HEK293 (cell line): ENCODE results near the gene CASZ1.

ENCODE experiments used
- CTCF ChIA-PET: fragments of 350-600 bp; formaldehyde crosslinking; extraction: SDS; loops from one replicate; lab custom pipeline; 2021; ENCODE audit warnings: antibody characterized with exemption; lab: Yijun Ruan, JAX
- POLR2A ChIA-PET: fragments of 300-600 bp; formaldehyde crosslinking; extraction: SDS; loops from one replicate; lab custom pipeline; 2020; ENCODE audit warnings: antibody characterized with exemption, inconsistent platforms; lab: Yijun Ruan, JAX
- H3K27ac ChIP-seq: fragments of 200-500 bp; sonication (Bioruptor generic); 2 replicates; pipeline ENCODE4 v1.5.1; 2014; ENCODE audit warnings: low read depth, low read length, control low read depth, inconsistent platforms; ENCODE audit errors: extremely low read depth
- H3K36me3 ChIP-seq, 2 experiments: fragments of 200-500 bp in 1 of 2; sonication (Bioruptor generic) in 1 of 2; 1 replicate in 1 of 2; 2 replicates in 1 of 2; pipeline ENCODE4 v1.5.1; 2014 to 2017; ENCODE audit warnings: inconsistent platforms in 2 of 2, low read length in 2 of 2; ENCODE audit not compliant: control insufficient read depth in 2 of 2, insufficient read depth in 1 of 2
- H3K4me1 ChIP-seq: fragments of 200-500 bp; sonication (Bioruptor generic); 2 replicates; pipeline ENCODE4 v1.5.1; 2014; ENCODE audit warnings: mild to moderate bottlenecking, low read length, inconsistent platforms; ENCODE audit not compliant: control insufficient read depth, insufficient read depth
- H3K4me3 ChIP-seq: 2 replicates; pipeline ENCODE4 v1.5.1; 2011; ENCODE audit warnings: low read depth, mild to moderate bottlenecking, control low read depth, low read length, moderate library complexity
- H3K9me3 ChIP-seq: fragments of 200-500 bp; sonication (Bioruptor generic); 2 replicates; pipeline ENCODE4 v1.5.1; 2014; ENCODE audit warnings: low read depth, low read length, inconsistent platforms; ENCODE audit not compliant: control insufficient read depth, insufficient read depth
- GLI4 ChIP-seq: fragments of 450-650 bp; formaldehyde crosslinking; IDR thresholded peaks from 2 replicates; pipeline ENCODE4 v1.5.1; 2016; ENCODE audit warnings: missing biosample characterization, missing genetic modification characterization
- HOXC10 ChIP-seq: sonication (generic); formaldehyde crosslinking; IDR thresholded peaks from 2 replicates; pipeline ENCODE4 v1.8.1; 2023; ENCODE audit warnings: mild to moderate bottlenecking, missing genetic modification reagents
- KLF7 ChIP-seq: fragments of 450-650 bp; formaldehyde crosslinking; IDR thresholded peaks from 2 replicates; pipeline ENCODE4 v1.5.1; 2016; ENCODE audit warnings: missing biosample characterization, missing genetic modification characterization, borderline replicate concordance
- OSR2 ChIP-seq: fragments of 450-650 bp; formaldehyde crosslinking; IDR thresholded peaks from 2 replicates; pipeline ENCODE4 v1.5.1; 2016; ENCODE audit warnings: missing biosample characterization, missing genetic modification characterization
- OVOL3 ChIP-seq: fragments of 450-650 bp; formaldehyde crosslinking; IDR thresholded peaks from 2 replicates; pipeline ENCODE4 v1.5.1; 2016; ENCODE audit warnings: missing biosample characterization, missing genetic modification characterization
- REPIN1 ChIP-seq: fragments of 450-650 bp; formaldehyde crosslinking; IDR thresholded peaks from 2 replicates; pipeline ENCODE4 v1.5.1; 2017; ENCODE audit warnings: missing biosample characterization, missing genetic modification characterization, low read depth
- SP2 ChIP-seq: fragments of 450-650 bp; formaldehyde crosslinking; IDR thresholded peaks from 2 replicates; pipeline ENCODE4 v1.5.1; 2016; ENCODE audit warnings: missing biosample characterization, missing genetic modification characterization
- YY2 ChIP-seq: fragments of 450-650 bp; formaldehyde crosslinking; IDR thresholded peaks from 2 replicates; pipeline ENCODE4 v1.5.1; 2016; ENCODE audit warnings: missing biosample characterization, missing genetic modification characterization
- ZBTB20 ChIP-seq: fragments of 450-650 bp; formaldehyde crosslinking; IDR thresholded peaks from 2 replicates; pipeline ENCODE4 v1.5.1; 2016; ENCODE audit warnings: missing biosample characterization, missing genetic modification characterization
- ZFHX2 ChIP-seq: fragments of 450-650 bp; formaldehyde crosslinking; conservative IDR thresholded peaks from 2 replicates; pipeline ENCODE4 v1.5.1; 2016; ENCODE audit warnings: missing biosample characterization, missing genetic modification characterization
- ZFP37 ChIP-seq: fragments of 450-650 bp; formaldehyde crosslinking; IDR thresholded peaks from 2 replicates; pipeline ENCODE4 v1.5.1; 2016; ENCODE audit warnings: missing biosample characterization, missing genetic modification characterization
- ZNF132 ChIP-seq: fragments of 450-650 bp; formaldehyde crosslinking; IDR thresholded peaks from 2 replicates; pipeline ENCODE4 v1.5.1; 2017; ENCODE audit warnings: missing biosample characterization, missing genetic modification characterization, borderline replicate concordance
- ZNF266 ChIP-seq: fragments of 450-650 bp; formaldehyde crosslinking; IDR thresholded peaks from 2 replicates; pipeline ENCODE4 v1.5.1; 2016; ENCODE audit warnings: missing biosample characterization, missing genetic modification characterization, low read depth
- ZNF324 ChIP-seq: fragments of 450-650 bp; formaldehyde crosslinking; IDR thresholded peaks from 2 replicates; pipeline ENCODE4 v1.5.1; 2016; ENCODE audit warnings: missing biosample characterization, missing genetic modification characterization
- ZNF433 ChIP-seq: fragments of 450-650 bp; formaldehyde crosslinking; IDR thresholded peaks from 2 replicates; pipeline ENCODE4 v1.5.1; 2016; ENCODE audit warnings: missing biosample characterization, missing genetic modification characterization, low read depth
- ZNF529 ChIP-seq: fragments of 450-650 bp; formaldehyde crosslinking; IDR thresholded peaks from 2 replicates; pipeline ENCODE4 v1.5.1; 2017; ENCODE audit warnings: missing genetic modification characterization, missing biosample characterization; ENCODE audit not compliant: insufficient replicate concordance
- ZNF623 ChIP-seq: fragments of 450-650 bp; formaldehyde crosslinking; IDR thresholded peaks from 2 replicates; pipeline ENCODE4 v1.5.1; 2016; ENCODE audit warnings: missing biosample characterization, missing genetic modification characterization
- TF ChIP-seq, protein P1 (sequence below): fragments of 450-650 bp; formaldehyde crosslinking; IDR thresholded peaks from 2 replicates; pipeline ENCODE4 v1.5.1; 2016; ENCODE audit warnings: missing biosample characterization, missing genetic modification characterization
- TF ChIP-seq, protein P2 (sequence below): fragments of 450-650 bp; formaldehyde crosslinking; IDR thresholded peaks from 2 replicates; pipeline ENCODE4 v1.5.1; 2017; ENCODE audit warnings: missing biosample characterization, mild to moderate bottlenecking, missing genetic modification characterization, moderate library complexity
- TF ChIP-seq, protein P3 (sequence below): fragments of 450-650 bp; formaldehyde crosslinking; IDR thresholded peaks from 2 replicates; pipeline ENCODE4 v1.5.1; 2016; ENCODE audit warnings: missing biosample characterization, missing genetic modification characterization
- TF ChIP-seq, protein P4 (sequence below): fragments of 450-650 bp; formaldehyde crosslinking; IDR thresholded peaks from 2 replicates; pipeline ENCODE4 v1.5.1; 2016; ENCODE audit warnings: missing biosample characterization, missing genetic modification characterization

CASZ1 gene

DNA sequence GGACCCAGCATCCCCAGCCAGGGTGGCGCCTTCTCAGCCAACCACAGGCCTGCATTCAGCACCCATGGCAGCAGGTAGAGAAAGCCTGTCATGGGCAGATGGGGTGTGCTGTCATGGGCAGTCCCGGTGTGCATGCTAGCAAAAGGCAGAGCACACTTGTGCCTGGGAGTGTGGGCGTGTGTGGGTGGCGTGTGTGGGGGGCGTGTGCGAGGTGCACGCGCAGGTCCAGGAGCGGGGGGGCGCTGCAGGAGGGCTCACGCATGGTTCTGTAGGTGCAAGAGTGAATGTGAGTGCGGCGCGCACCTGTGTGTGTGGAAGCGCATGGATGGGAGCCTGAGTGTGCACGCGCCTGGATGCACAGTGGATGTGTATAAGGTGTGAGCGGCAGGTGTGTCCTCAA is 137.2 kb downstream of the CASZ1 start (continued):
- no peak for TF ChIP-seq GLI4
- no peak for TF ChIP-seq OSR2 (tag by site-specific recombination)
- TF ChIP-seq ZNF623 (tag by site-specific recombination) = no peak
- TF ChIP-seq ZNF324 (tag by site-specific recombination) = no peak
- TF ChIP-seq ZNF433 (tag by site-specific recombination) = no peak
- TF ChIP-seq ZFP37 (tag by site-specific recombination) = no peak
- no peak for TF ChIP-seq HOXC10 (CRISPR knock-in tag)
- peak; percentile 86 for TF ChIP-seq ZFHX2 (tag by site-specific recombination)

DNA sequence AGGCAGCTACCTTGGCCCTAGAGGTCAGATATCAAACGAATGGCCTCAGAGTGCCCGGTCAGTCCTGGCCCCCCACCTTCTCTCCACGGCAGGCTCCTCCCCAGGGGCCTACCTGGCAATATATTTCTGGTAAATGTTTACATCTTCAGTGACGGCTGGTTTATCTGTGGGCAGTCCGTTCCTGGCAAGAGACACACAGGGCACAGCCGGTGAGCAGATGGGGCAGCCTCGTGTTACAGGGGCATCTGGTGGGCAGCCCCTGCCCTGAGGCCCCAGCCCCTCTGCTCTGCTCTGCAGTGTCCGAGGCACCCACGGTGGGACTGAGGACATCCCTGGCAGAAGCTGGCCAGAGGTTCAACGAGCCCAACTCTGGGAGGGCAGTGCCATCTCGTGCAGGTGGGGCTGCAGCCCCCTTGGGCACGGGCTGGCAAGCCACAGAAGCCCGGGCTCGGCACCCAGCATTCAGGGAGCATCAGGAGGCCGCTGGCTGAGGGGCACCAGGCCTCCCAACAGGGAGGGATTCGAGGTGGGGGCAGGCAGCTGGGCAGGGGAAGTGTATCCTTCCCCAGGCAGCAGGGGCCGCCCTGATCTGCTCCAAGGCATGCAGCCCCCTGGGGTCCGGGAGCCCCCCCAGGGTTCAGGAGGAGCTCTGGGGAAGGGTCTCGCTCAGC is 137.9 kb downstream of the CASZ1 start:
- no peaks in the 10 kb centered on the region for H3K4me1 ChIP-seq
- TF ChIP-seq, protein P1, sequence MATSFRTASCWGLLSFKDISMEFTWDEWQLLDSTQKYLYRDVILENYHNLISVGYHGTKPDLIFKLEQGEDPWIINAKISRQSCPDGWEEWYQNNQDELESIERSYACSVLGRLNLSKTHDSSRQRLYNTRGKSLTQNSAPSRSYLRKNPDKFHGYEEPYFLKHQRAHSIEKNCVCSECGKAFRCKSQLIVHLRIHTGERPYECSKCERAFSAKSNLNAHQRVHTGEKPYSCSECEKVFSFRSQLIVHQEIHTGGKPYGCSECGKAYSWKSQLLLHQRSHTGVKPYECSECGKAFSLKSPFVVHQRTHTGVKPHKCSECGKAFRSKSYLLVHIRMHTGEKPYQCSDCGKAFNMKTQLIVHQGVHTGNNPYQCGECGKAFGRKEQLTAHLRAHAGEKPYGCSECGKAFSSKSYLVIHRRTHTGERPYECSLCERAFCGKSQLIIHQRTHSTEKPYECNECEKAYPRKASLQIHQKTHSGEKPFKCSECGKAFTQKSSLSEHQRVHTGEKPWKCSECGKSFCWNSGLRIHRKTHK (tag by site-specific recombination) = no peak
- TF ChIP-seq, protein P2, sequence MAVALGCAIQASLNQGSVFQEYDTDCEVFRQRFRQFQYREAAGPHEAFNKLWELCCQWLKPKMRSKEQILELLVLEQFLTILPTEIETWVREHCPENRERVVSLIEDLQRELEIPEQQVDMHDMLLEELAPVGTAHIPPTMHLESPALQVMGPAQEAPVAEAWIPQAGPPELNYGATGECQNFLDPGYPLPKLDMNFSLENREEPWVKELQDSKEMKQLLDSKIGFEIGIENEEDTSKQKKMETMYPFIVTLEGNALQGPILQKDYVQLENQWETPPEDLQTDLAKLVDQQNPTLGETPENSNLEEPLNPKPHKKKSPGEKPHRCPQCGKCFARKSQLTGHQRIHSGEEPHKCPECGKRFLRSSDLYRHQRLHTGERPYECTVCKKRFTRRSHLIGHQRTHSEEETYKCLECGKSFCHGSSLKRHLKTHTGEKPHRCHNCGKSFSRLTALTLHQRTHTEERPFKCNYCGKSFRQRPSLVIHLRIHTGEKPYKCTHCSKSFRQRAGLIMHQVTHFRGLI (tag by site-specific recombination) = no peak
- TF ChIP-seq, protein P3, sequence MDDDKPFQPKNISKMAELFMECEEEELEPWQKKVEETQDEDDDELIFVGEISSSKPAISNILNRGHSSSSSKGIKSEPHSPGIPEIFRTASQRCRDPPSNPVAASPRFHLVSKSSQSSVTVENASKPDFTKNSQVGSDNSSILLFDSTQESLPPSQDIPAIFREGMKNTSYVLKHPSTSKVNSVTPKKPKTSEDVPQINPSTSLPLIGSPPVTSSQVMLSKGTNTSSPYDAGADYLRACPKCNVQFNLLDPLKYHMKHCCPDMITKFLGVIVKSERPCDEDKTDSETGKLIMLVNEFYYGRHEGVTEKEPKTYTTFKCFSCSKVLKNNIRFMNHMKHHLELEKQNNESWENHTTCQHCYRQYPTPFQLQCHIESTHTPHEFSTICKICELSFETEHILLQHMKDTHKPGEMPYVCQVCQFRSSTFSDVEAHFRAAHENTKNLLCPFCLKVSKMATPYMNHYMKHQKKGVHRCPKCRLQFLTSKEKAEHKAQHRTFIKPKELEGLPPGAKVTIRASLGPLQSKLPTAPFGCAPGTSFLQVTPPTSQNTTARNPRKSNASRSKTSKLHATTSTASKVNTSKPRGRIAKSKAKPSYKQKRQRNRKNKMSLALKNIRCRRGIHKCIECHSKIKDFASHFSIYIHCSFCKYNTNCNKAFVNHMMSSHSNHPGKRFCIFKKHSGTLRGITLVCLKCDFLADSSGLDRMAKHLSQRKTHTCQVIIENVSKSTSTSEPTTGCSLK = no peak
- no peak for TF ChIP-seq SP2 (tag by site-specific recombination)
- TF ChIP-seq ZNF529 (tag by site-specific recombination) = no peak
- TF ChIP-seq KLF7 (tag by site-specific recombination) = no peak
- no peak for TF ChIP-seq ZBTB20 (tag by site-specific recombination)
- TF ChIP-seq ZNF132 (tag by site-specific recombination) = no peak
- no peak for TF ChIP-seq ZNF266
- no peak for TF ChIP-seq REPIN1 (tag by site-specific recombination)
- TF ChIP-seq OVOL3 (tag by site-specific recombination) = no peak
- TF ChIP-seq, protein P4, sequence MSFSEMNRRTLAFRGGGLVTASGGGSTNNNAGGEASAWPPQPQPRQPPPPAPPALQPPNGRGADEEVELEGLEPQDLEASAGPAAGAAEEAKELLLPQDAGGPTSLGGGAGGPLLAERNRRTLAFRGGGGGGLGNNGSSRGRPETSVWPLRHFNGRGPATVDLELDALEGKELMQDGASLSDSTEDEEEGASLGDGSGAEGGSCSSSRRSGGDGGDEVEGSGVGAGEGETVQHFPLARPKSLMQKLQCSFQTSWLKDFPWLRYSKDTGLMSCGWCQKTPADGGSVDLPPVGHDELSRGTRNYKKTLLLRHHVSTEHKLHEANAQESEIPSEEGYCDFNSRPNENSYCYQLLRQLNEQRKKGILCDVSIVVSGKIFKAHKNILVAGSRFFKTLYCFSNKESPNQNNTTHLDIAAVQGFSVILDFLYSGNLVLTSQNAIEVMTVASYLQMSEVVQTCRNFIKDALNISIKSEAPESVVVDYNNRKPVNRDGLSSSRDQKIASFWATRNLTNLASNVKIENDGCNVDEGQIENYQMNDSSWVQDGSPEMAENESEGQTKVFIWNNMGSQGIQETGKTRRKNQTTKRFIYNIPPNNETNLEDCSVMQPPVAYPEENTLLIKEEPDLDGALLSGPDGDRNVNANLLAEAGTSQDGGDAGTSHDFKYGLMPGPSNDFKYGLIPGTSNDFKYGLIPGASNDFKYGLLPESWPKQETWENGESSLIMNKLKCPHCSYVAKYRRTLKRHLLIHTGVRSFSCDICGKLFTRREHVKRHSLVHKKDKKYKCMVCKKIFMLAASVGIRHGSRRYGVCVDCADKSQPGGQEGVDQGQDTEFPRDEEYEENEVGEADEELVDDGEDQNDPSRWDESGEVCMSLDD (tag by site-specific recombination) = no peak
- TF ChIP-seq YY2 = no peak
- no peak overlapping the region for H3K4me3 ChIP-seq
- H3K27ac ChIP-seq = no peak overlapping the region
- H3K9me3 ChIP-seq = no peaks in the 10 kb centered on the region
- H3K36me3 ChIP-seq = peaks cover 0 to 43% of the 10 kb centered on the region in 2 experiments; a peak in 1 of 3 replicates
- POLR2A ChIA-PET = no interaction called here
- CTCF ChIA-PET = no interaction called here
